SK-N-SH (cell line): ENCODE results near the gene FAM161A. TPM values are rescaled to one million over a fixed set of nuclear protein-coding genes. Genes with fewer than 3 reads are reported as not detected.

Experiments
- CTCF ChIA-PET: fragments of 300-600, 350-600 bp; formaldehyde crosslinking; extraction: SDS; loops from one replicate; lab custom pipeline; 2021; lab: Yijun Ruan, JAX
- POLR2A ChIA-PET: fragments of 350-600 bp; sonication (Branson Sonifier 250); formaldehyde crosslinking; extraction: SDS; loops from one replicate; lab custom pipeline; 2020; ENCODE audit warnings: antibody characterized with exemption, inconsistent platforms; lab: Yijun Ruan, JAX
- DNase-seq: peaks from one replicate; pipeline ENCODE4 v3.0.0; 2012
- H2AFZ ChIP-seq: fragments of 200-600 bp; sonication (generic); 2 replicates; pipeline ENCODE4 v1.8.1; 2016; ENCODE audit warnings: antibody characterized with exemption, mild to moderate bottlenecking, low read depth
- H3F3A ChIP-seq: fragments of 200-600 bp; sonication (generic); replicated peaks from 2 replicates; pipeline ENCODE3; 2016; ENCODE audit warnings: antibody characterized with exemption, mild to moderate bottlenecking; ENCODE audit not compliant: insufficient read depth
- H3K27ac ChIP-seq, 2 experiments: fragments of 200-500 bp in 1 of 2; fragments of 200-600 bp in 1 of 2; sonication (Bioruptor generic) in 1 of 2; sonication (generic), shearing (Covaris generic) in 1 of 2; 2 replicates each; pipeline versions ENCODE4 v1.5.1 to v1.6.1; 2014 to 2016; ENCODE audit warnings: low read depth in 2 of 2, inconsistent platforms in 1 of 2, low read length in 1 of 2, mild to moderate bottlenecking in 1 of 2, mixed read lengths in 1 of 2
- H3K27me3 ChIP-seq: fragments of 200-600 bp; sonication (generic), shearing (Covaris generic); 2 replicates; pipeline ENCODE4 v1.6.1; 2016; ENCODE audit warnings: mixed run types; ENCODE audit not compliant: insufficient read depth
- H3K36me3 ChIP-seq, 2 experiments: fragments of 200-500 bp in 1 of 2; fragments of 200-600 bp in 1 of 2; sonication (Bioruptor generic) in 1 of 2; sonication (generic) in 1 of 2; replicated peaks in 1 of 2; 2 replicates each; pipeline versions ENCODE3 to v1.5.1; 2014 to 2016; ENCODE audit warnings: low read length in 1 of 2, mild to moderate bottlenecking in 1 of 2; ENCODE audit not compliant: insufficient read depth in 2 of 2, control insufficient read depth in 1 of 2
- H3K4me1 ChIP-seq, 2 experiments: fragments of 200-500 bp in 1 of 2; fragments of 200-600 bp in 1 of 2; sonication (Bioruptor generic) in 1 of 2; sonication (generic), shearing (Covaris generic) in 1 of 2; 2 replicates each; pipeline versions ENCODE4 v1.5.1 to v1.6.1; 2014 to 2016; ENCODE audit warnings: low read depth in 1 of 2, low read length in 1 of 2, mixed run types in 1 of 2; ENCODE audit not compliant: insufficient read depth in 2 of 2, control insufficient read depth in 1 of 2
- H3K4me2 ChIP-seq: fragments of 200-600 bp; sonication (generic), shearing (Covaris generic); 2 replicates; pipeline ENCODE4 v1.6.1; 2017; ENCODE audit warnings: mixed run types
- H3K4me3 ChIP-seq, 2 experiments: fragments of 200-500 bp in 1 of 2; fragments of 200-600 bp in 1 of 2; sonication (Bioruptor generic) in 1 of 2; sonication (generic), shearing (Covaris generic) in 1 of 2; 2 replicates each; pipeline versions ENCODE4 v1.5.1 to v1.8.1; 2014 to 2016; ENCODE audit warnings: low read depth in 2 of 2, inconsistent platforms in 1 of 2, low read length in 1 of 2, mild to moderate bottlenecking in 1 of 2, mixed read lengths in 1 of 2, moderate library complexity in 1 of 2
- H3K79me2 ChIP-seq: fragments of 200-600 bp; sonication (generic); 2 replicates; pipeline ENCODE4 v1.8.1; 2017; ENCODE audit warnings: mild to moderate bottlenecking; ENCODE audit not compliant: insufficient read depth
- H3K9ac ChIP-seq: fragments of 200-600 bp; sonication (generic); 2 replicates; pipeline ENCODE4 v1.6.1; 2017; ENCODE audit warnings: mixed run types
- H3K9me2 ChIP-seq: fragments of 200-600 bp; sonication (generic); 2 replicates; pipeline ENCODE4 v1.6.1; 2017; ENCODE audit warnings: mixed run types
- H3K9me3 ChIP-seq: fragments of 200-600 bp; sonication (generic); 2 replicates; pipeline ENCODE4 v1.6.1; 2017; ENCODE audit warnings: mixed run types, mild to moderate bottlenecking, moderate library complexity
- H4K20me1 ChIP-seq: fragments of 200-600 bp; sonication (generic); 2 replicates; pipeline ENCODE4 v1.6.1; 2017; ENCODE audit warnings: mild to moderate bottlenecking, mixed run types; ENCODE audit not compliant: insufficient read depth
- FOXJ3 ChIP-seq: sonication (generic); formaldehyde crosslinking; IDR thresholded peaks from 2 replicates; pipeline ENCODE4 v1.5.1; 2020; ENCODE audit warnings: mild to moderate bottlenecking, missing genetic modification reagents
- FOXM1 ChIP-seq: IDR thresholded peaks from 2 replicates; pipeline ENCODE4 v1.4.0; 2012; ENCODE audit warnings: low read depth, mild to moderate bottlenecking
- GABPA ChIP-seq: IDR thresholded peaks from 2 replicates; pipeline ENCODE4 v1.4.0; 2012; ENCODE audit warnings: low read depth, mild to moderate bottlenecking
- GATA2 ChIP-seq: sonication (generic); formaldehyde crosslinking; IDR thresholded peaks from 2 replicates; pipeline ENCODE4 v1.5.0; 2020; ENCODE audit warnings: mild to moderate bottlenecking, missing genetic modification reagents
- JUND ChIP-seq: IDR thresholded peaks from 2 replicates; pipeline ENCODE4 v1.4.0; 2012
- MAX ChIP-seq: IDR thresholded peaks from 2 replicates; pipeline ENCODE4 v1.4.0; 2012; ENCODE audit warnings: low read depth
- MEF2A ChIP-seq: IDR thresholded peaks from 2 replicates; pipeline ENCODE4 v1.4.0; 2012; ENCODE audit warnings: low read depth, borderline replicate concordance
- REST ChIP-seq: IDR thresholded peaks from 2 replicates; pipeline ENCODE4 v1.6.1; 2012; ENCODE audit warnings: mild to moderate bottlenecking, low read depth, low read length, moderate library complexity
- RFX5 ChIP-seq: IDR thresholded peaks from 2 replicates; pipeline ENCODE4 v1.6.1; 2012; ENCODE audit warnings: mild to moderate bottlenecking, improper control_type of control experiment, low read length
- RXRA ChIP-seq: IDR thresholded peaks from 2 replicates; pipeline ENCODE4 v1.4.0; 2012; ENCODE audit warnings: low read depth, mild to moderate bottlenecking, borderline replicate concordance
- SIN3A ChIP-seq: IDR thresholded peaks from 2 replicates; pipeline ENCODE4 v1.6.1; 2012; ENCODE audit warnings: low read depth, mild to moderate bottlenecking, low read length, moderate library complexity, borderline replicate concordance
- TAF1 ChIP-seq: IDR thresholded peaks from 2 replicates; pipeline ENCODE4 v1.6.1; 2012; ENCODE audit warnings: low read depth, mild to moderate bottlenecking, low read length, moderate library complexity, borderline replicate concordance
- TCF12 ChIP-seq: IDR thresholded peaks from 2 replicates; pipeline ENCODE4 v1.4.0; 2012
- WGBS: methylation state at CpG from one replicate; pipeline ENCODE4 v1.1.6; 2017; ENCODE audit warnings: low lambda C conversion rate; 5-methylcytosine and 5-hydroxymethylcytosine counted together
- polyA plus RNA-seq, 3 experiments: library from polyadenylated mRNA; depleted of rRNA; stranded (reverse); fragments of >200 nt; gene quantifications; 2 replicates each; pipeline ENCODE4 v1.2.3, GENCODE V29; 2012

FAM161A gene
- polyA plus RNA-seq, 1 of the 3 experiments (the other 2 are of a cell fraction), result 0.90 TPM

- peak; percentile 45; the same call in 1 of the 2 replicates for TF ChIP-seq REST
- 0 out of 2 replicates have a peak, but pooled peaks have one; percentile 40 for TF ChIP-seq SIN3A
- TF ChIP-seq MEF2A, result no peak
- TF ChIP-seq MAX, result peak; percentile 94
- TF ChIP-seq RXRA, result no peak
Observed at GRCh38 chr2:61888267-61889055, 34.6 kb upstream of the FAM161A start, which contains the start of gene CCT4 (continued).

GRCh38 chr2:61887717-61888266, 33.9 kb upstream of the FAM161A start:
- Histone ChIP-seq H3F3A (peaks cover 6% of the 10 kb centered on the region), H3K4me2 (peak overlapping the region; percentile 82), H3K9ac (peak overlapping the region; percentile 97), H3K9me2 (no peaks in the 10 kb centered on the region), H3K27me3 (no peaks in the 10 kb centered on the region), H2AFZ (peak overlapping the region; percentile 87; the same call in 1 of the 2 replicates), H3K36me3 (peaks cover 19 to 37% of the 10 kb centered on the region in 2 experiments), H3K9me3 (no peaks in the 10 kb centered on the region), H3K4me3 (peak overlapping the region; percentile 72 to 98), H3K4me1 (peaks cover 4 to 5% of the 10 kb centered on the region in 2 experiments; a peak in 1 of 4 replicates), H3K27ac (peak overlapping the region; percentile 88 to 90), H3K79me2 (peaks cover 57% of the 10 kb centered on the region), H4K20me1 (peaks cover 39% of the 10 kb centered on the region)
- CTCF ChIA-PET, result no interaction called here
- WGBS, result under 1% methylated on average over 18 of the region's 18 CpGs
- TF ChIP-seq RFX5, result no peak
- TF ChIP-seq JUND, result no peak
- no peak for TF ChIP-seq GABPA
- TF ChIP-seq FOXJ3 (CRISPR knock-in tag), result no peak
- no peak for TF ChIP-seq FOXM1
- no peak for TF ChIP-seq TCF12
- no peak for TF ChIP-seq GATA2
- TF ChIP-seq MAX, result no peak
- TF ChIP-seq TAF1, result no peak
- TF ChIP-seq SIN3A, result no peak
- POLR2A ChIA-PET, result interaction anchor here (1.8 kb wide), 1 partner anchor 34 kb away, joined by 5 read pairs; the partner anchor contains the start of gene FAM161A
- peak; percentile 36 for DNase-seq
